ENCODE measurements around the gene TRAP1.

DNA sequence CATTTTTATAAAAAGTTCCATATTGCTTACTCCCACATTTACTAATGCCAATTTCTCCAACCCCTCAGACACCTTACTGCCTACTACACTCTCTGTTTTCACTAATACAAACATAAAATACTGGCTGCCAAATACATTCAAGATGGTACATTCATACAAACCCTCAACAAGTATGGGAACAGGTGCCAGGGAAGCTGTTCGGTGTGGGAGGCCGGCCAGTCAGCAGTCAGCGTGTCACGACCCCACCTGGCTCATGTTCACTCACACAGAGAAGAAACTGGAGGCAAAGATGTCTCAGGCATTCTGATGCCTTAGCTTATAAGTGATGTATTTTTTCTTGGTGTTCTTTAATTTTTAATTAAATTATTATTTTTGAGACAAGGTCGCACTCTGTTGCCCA lies 42.4 kb upstream of the TRAP1 start:
- no peak for TF ChIP-seq POLR2AphosphoS5 (IDR thresholded peaks at IDR 0.05)
- TF ChIP-seq CTCF (IDR thresholded peaks at IDR 0.05), result no peak

All from transverse colon (tissue), 4 donors.